GM18526 (cell line): Measurements from ENCODE around the gene PRLR.

Source experiments
- POLR2A ChIP-seq: IDR thresholded peaks from 3 replicates; pipeline ENCODE4 v1.6.1; 2011; ENCODE audit not compliant: insufficient read length; ENCODE audit errors: extremely low read depth

Gene PRLR

DNA sequence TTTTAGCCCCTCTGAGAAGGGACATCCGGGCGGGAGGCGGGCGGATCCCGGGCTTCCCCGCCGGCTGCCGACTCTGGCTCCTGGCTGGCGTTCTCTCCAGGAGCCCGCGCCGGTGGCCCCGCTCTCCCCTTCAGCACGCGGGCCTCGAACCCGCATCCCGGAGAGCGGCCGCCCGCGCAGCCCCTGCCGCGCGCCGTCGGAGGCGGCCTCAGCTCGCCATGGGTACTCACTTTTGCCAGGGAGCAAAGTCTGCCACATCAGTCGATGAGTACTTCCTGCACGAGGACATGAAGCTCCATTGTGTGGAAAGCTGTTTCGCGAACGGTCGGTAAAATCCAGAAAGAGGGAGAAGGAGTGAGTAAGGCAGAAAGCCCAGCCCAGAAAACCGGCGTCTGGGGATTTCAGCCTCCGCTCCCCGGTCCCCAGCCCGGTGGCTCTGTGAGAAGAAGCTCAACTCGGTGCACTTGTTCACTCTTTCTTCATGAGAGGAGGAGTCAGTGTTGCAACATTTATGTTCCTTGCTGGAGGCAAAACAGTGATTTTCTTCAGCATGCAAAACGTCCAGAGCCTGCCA is at the start of gene PRLR:
Gene PRLR, minus strand, starts transcription at position 450 of the 574 bp plus-strand sequence. CDS start 140,867 bp downstream, outside the sequence.
- TF ChIP-seq POLR2A, result no peak

DNA sequence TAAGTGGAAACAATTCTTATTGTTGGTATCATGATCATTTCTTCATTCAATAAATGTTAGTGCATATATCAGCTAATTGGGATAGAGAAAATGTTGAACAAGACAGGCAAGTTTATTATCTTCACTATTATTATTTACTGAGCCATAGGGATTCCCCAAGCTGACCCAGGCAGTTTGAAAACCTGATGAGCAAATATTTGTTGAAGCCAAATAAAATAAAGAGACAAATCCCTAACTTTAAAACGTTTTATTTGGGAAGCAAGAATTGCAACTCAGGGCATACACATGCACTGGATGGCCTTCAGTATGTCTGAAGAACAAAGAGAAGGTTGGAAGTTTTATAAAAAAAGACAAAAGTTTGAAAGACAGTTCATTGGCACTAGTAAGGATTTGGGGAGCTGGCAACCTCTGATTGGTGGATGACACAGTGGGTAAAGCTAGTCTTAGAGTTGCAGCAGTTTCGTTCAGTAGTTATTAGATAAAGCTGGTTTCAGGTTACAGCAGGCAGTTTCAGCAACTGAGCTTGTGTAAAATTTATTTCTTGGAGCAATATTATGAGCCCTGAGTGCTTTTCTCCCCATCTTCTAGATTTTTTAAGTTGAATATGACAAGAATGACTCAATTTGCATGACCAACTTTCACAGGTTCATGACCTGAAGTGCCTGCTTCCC is 44.7 kb upstream of the PRLR start:
- no peak for TF ChIP-seq POLR2A

DNA sequence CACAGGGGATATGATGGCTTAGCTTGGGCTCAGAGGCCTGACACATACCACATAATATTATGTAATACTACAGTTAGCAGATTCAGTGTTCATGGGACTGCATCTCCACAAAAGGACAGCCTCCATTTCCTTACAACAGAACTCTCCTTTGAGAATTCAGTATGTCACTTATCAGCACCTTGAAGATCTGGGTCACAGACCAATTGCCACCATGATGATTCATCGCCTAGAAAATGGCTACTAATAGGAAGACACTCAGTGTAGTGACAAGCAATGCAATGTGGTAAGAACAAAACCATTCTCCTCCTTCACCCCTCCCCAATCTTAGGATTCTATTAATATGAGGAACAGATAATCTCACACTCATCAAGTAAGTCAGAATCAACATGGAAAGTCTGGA is 38.7 kb upstream of the PRLR start:
- no peak for TF ChIP-seq POLR2A

DNA sequence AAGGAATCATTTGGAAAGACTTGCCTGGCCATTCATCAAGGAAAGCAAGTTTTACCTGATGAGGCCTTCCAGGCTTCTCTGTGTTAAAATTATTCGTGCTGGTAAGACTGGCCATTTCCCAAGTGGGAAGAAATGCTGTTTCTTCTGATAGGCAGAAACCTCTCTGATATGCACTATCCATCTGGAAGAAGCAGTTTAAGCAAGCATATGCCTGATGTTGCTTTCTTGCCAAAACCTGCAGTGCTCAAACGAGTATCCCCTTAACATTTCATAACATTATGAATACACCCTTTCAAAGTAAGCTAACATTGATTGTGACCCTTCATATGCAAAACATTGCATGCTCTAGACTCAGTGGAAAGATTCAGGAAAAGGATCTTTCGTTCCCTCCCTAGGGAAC is 36.0 kb upstream of the PRLR start:
- TF ChIP-seq POLR2A, result no peak

DNA sequence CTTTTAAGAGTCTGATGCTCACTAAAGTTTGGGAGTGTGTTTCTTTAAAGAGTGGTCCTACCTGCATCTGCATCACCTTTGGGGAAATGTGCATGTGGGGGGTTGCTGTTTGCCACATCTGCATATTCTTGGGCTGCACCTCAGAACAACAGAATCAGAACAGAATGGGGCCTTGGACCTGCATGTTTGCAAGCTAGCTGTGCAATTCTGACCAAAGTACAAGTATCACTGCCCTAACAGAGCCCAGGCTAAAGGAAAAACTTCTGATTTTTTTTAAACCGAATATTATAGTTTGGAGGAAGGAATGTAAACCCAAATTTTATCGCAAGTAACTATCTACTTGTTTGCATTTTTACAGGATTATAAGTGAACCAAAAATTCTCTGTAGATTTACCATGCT is 34.2 kb upstream of the PRLR start:
- TF ChIP-seq POLR2A, result no peak

DNA sequence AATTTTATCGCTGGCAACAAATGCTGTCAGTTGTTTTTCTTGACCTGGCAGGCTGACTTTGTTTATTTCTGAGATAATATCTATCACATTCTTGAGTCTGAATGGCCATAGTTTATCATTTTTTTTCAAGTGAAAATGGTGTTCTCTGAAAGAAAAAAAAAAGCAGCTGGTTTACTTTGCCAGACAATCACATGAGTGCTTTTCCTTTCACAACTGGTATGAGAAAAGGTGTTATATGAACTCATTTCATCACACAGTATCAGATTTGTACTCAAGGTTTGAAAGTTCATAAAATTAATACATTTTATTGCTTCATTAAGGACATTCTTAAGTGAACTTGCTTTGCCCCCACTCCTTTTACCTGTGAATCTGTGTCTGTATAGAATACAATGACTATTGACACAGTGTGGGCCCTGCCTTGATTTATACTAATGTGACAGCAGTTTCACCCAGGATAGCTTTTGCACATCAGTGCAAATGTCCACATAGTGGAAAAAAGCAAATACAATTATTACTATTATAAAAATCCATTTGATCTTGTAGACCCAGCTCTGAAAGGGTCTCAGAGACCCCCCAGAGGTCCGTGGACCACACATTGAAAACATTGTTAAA is 33.1 kb upstream of the PRLR start:
- no peak for TF ChIP-seq POLR2A

DNA sequence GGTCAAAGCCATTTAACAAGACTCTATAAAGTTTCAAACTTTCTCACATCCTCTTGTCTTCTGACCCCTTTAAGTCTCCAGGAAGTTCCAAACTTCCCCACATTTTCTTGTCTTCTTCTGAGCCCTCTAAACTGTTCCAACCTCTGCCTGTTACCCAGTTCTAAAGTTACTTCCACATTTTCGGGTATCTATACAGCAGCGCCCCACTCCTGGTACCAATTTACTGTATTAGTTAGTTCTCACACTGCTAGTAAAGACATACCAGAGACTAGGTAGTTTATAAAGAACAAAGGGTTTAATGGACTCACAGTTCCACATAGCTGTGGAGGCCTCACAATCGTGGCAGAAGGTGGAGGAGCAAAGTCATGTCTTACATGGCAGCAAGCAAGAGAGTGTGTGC is 23.3 kb upstream of the PRLR start:
- no peak for TF ChIP-seq POLR2A

DNA sequence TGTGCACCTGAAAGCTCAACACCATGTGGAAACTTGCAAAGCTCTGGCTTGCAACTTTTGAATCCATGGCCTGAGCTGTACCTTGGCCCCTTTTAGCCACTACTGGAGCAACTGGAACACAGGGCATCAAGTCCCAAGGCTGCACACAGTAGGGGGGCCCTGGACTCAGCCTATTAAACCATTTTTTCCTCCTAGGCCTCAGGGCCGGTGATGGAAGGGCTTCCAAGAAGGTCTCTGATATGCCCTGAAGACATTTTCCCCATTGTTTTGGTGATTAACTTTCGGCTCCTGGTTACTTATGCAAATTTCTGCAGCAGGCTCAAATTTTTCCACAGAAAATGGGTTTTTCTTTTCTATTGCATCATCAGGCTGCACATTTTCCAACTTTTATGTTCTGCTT is 22.7 kb upstream of the PRLR start:
- TF ChIP-seq POLR2A, result no peak

DNA sequence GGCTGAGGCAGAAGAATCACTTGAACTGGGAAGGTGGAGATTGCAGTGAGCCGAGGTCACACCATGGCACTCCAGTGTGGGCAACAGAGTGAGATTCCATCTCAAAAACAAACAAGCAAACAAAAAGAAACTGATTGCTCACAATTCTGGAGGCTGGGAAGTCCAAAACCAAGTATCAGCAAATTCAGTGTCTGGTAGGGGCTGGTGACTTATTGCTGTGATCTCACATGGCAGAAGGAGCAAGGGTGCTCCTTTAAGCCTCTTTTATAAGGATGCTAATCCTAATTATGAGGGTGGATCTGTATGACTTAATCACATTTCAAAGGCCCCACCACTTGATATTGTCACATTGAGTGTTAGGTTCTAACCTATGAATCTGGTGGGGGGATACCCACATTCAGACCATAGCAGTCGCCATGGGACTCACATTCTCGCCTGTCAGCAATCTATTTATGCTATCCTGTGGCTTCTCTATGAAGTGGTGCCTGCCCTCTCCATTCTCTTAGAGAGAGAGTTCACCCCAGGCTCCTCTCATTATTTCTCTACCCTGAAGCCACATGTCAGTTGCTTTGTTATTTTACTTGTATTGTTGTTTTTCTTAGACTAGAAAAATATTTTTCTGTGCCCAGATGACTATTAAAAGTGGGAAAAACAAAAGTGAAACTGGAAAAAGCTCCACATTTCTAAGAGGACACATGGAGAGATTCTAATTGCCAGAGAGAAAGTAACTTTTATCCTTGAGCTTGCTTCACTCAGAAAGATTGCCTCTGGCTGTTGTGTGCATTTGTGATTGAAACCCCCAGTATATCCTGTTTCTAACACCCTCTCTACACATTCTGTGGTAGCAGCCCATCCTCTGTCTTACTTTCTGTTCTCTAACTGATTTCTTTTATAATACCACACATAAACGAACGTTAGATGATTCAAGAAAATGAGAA is 18.8 kb upstream of the PRLR start:
- TF ChIP-seq POLR2A, result no peak

DNA sequence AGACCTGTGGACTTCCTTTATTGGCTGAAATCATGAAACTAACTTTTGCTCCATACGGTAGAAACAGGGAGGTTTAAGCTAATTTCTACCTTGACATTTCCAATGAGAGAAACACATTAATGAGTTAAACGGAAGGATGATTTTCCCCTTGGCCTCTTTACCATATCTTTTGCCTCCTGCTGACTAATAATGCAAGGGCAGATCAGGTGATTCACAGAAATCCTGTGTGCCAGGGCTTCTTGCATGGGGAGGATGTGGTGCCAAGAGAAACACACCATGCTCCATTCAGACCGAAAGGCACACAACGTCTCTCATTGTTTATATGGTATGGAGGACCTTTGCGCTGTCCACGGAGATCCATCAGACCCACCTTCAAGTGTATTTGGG is 17.4 kb upstream of the PRLR start:
- no peak for TF ChIP-seq POLR2A

DNA sequence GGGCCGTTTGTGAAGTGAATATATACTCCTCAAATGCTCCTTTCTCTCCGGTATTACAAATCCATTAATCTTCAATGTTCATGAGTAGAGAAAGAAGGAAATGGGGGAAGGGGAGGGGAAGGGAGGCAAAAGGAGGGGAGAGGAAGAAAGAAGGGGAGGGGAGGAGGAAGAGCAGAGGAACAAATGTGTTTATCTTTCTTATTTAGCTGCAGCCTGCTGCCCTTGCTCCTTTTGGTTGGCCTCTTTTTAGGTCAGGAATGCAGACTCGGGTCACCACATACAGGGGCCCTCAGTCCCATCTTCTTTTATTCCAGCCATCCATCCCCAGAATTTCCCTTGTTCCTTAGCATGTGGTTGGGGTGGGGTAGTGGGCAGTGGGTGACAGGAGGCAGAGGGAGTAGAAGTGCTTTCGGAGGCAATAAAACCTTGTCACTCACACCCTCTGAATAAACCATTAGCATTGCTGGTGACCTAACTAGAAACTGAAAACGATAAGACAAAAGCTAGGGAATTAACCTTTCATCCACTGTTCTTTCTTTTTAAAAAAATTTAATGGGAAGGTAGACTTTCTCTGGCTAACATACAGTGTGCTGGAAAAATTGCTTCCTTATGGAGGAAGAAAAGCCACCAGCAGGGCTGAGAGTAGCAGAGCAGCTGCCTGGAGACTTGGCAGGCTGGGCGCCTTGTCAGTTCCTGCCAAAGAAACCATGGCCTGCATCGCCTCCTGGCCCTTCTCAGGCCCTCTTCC is 16.8 kb upstream of the PRLR start:
- TF ChIP-seq POLR2A, result no peak

DNA sequence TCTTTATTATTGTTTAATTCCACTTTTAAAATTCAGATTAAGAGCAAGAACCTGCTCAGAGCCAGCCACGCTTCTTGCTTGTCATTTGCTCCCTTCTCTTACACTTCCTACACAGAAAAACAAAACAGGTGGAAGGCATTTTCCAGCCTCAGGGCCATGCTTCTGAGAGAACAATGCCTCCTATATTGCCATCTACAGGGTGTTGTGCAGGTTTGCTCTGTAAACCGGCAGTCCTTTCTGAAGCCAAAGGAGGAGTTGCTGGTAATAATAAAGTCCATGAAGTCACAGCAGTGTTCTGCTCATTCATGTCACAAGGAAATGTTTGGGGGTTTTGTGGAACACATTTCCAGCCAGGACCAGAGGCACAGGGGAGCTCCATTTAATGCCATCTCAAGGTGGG is 16.1 kb upstream of the PRLR start:
- no peak for TF ChIP-seq POLR2A

DNA sequence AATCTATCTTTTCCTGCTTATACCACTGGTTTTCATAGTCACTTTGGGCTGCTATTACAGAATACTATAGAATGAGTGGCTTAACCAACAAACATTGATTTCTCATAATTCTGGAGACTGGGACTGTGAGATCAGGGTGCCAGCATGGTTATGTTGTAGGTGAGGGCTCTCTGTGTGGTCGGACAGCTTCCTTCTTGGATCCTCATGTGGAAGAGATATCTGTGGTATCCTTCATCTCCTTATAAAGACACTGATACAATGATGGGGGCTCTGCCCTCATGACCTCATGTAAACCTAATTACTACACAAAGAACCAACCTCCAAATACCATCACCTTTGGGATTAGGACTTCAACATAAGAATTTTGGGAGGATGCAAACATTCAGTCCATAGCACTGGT is 13.9 kb upstream of the PRLR start:
- TF ChIP-seq POLR2A, result no peak

DNA sequence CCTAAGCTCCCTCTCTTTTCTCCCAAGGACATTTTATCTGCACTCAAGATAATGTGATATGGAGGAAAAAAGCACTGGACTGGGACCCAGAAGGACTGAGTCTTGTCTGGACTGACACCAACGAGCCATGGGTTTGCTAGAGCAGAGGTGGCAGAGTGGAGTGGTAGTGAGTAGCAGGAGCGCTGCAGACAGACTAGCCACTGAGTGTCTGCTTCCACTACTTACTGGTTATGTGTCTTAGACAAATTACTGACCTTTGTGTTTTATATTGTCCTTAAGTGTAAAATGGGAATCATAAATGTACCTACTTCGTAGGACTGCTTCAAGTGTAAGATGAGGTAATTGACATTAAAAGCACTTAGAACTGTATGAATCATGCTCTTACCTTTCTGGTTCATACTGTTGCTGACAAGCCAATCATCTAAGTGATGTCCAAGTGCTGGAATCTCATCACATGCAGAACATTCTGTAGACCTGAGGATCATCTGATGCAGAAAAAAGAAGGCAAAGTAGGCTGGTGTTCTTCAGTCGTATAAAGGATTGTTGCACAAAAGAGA is 12.5 kb upstream of the PRLR start:
- no peak for TF ChIP-seq POLR2A

DNA sequence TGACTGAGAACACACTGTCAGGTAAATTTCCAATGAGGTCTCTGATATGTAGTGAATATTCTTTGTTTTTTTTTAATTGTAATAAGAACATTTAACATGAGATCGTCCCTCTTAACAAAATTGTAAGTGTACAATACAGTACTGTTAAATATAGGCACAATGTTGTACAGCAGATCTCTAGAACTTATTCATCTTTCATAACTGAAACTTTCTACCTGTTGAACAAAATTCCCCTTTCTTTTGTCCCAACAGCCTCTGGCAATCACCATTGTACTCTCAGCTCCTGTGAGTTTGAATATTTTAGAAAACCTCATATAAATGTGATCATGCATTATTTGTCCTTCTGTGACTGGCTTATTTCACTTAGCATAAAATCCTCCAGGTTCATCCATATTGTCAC is 10.6 kb upstream of the PRLR start:
- no peak for TF ChIP-seq POLR2A
